HEK293 (cell line): ENCODE results near the gene KPTN.

Source experiments
- ATF2 ChIP-seq: fragments of 450-650 bp; formaldehyde crosslinking; IDR thresholded peaks from 2 replicates; pipeline ENCODE4 v1.5.1; 2016; ENCODE audit warnings: missing biosample characterization, missing genetic modification characterization, low read depth
- CTCF ChIP-seq: fragments of 450-650 bp; formaldehyde crosslinking; IDR thresholded peaks from 2 replicates; pipeline ENCODE4 v1.5.1; 2016; ENCODE audit warnings: missing biosample characterization, missing genetic modification characterization
- SETDB1 ChIP-seq: IDR thresholded peaks from one replicate; pipeline ENCODE4 v1.6.1; 2017; ENCODE audit warnings: mild to moderate bottlenecking, low read length, moderate library complexity, mixed read lengths; ENCODE audit not compliant: insufficient read length
- ZBTB8A ChIP-seq: fragments of 450-650 bp; formaldehyde crosslinking; IDR thresholded peaks from 2 replicates; pipeline ENCODE4 v1.5.1; 2016; ENCODE audit warnings: missing biosample characterization, missing genetic modification characterization
- ZNF114 ChIP-seq: fragments of 450-650 bp; formaldehyde crosslinking; IDR thresholded peaks from 2 replicates; pipeline ENCODE4 v1.5.0; 2017; ENCODE audit warnings: missing biosample characterization, missing genetic modification characterization
- ZNF274 ChIP-seq, 2 experiments: fragments of 200-500 bp in 1 of 2; fragments of 450-650 bp in 1 of 2; sonication (Bioruptor generic) in 1 of 2; formaldehyde crosslinking in 1 of 2; IDR thresholded peaks; 2 replicates each; pipeline versions ENCODE4 v1.5.1 to v1.6.1; 2014 to 2016; ENCODE audit warnings: borderline replicate concordance in 1 of 2, inconsistent platforms in 1 of 2, low read length in 1 of 2, missing biosample characterization in 1 of 2, missing genetic modification characterization in 1 of 2
- ZNF510 ChIP-seq: fragments of 450-650 bp; formaldehyde crosslinking; IDR thresholded peaks from 2 replicates; pipeline ENCODE4 v1.5.1; 2018; ENCODE audit warnings: mild to moderate bottlenecking, missing genetic modification characterization, missing biosample characterization; ENCODE audit not compliant: insufficient replicate concordance
- ZNF629 ChIP-seq: fragments of 450-650 bp; formaldehyde crosslinking; IDR thresholded peaks from 2 replicates; pipeline ENCODE4 v1.5.1; 2017; ENCODE audit warnings: missing biosample characterization, missing genetic modification characterization
- ZNF639 ChIP-seq: fragments of 450-650 bp; formaldehyde crosslinking; IDR thresholded peaks from 2 replicates; pipeline ENCODE4 v1.5.1; 2016; ENCODE audit warnings: missing biosample characterization, missing genetic modification characterization
- ZNF670 ChIP-seq: fragments of 450-650 bp; formaldehyde crosslinking; IDR thresholded peaks from 2 replicates; pipeline ENCODE4 v1.5.1; 2016; ENCODE audit warnings: missing biosample characterization, missing genetic modification characterization, low read depth
- ZNF707 ChIP-seq: fragments of 450-650 bp; formaldehyde crosslinking; IDR thresholded peaks from 2 replicates; pipeline ENCODE4 v1.5.1; 2016; ENCODE audit warnings: missing biosample characterization, missing genetic modification characterization
- TF ChIP-seq, protein P1 (sequence below): fragments of 450-650 bp; formaldehyde crosslinking; IDR thresholded peaks from 2 replicates; pipeline ENCODE4 v1.5.1; 2016; ENCODE audit warnings: missing biosample characterization, missing genetic modification characterization
- TF ChIP-seq, protein P2 (sequence below): fragments of 450-650 bp; formaldehyde crosslinking; IDR thresholded peaks from 2 replicates; pipeline ENCODE4 v1.5.1; 2016; ENCODE audit warnings: missing biosample characterization, missing genetic modification characterization, borderline replicate concordance
- TF ChIP-seq, protein P3 (sequence below): fragments of 450-650 bp; formaldehyde crosslinking; IDR thresholded peaks from 2 replicates; pipeline ENCODE4 v1.5.1; 2017; ENCODE audit warnings: missing biosample characterization, missing genetic modification characterization

- TF ChIP-seq CTCF (tag by site-specific recombination) = no peak
- no peak for TF ChIP-seq ZBTB8A
- no peak for TF ChIP-seq ZNF707
- TF ChIP-seq, protein P1, sequence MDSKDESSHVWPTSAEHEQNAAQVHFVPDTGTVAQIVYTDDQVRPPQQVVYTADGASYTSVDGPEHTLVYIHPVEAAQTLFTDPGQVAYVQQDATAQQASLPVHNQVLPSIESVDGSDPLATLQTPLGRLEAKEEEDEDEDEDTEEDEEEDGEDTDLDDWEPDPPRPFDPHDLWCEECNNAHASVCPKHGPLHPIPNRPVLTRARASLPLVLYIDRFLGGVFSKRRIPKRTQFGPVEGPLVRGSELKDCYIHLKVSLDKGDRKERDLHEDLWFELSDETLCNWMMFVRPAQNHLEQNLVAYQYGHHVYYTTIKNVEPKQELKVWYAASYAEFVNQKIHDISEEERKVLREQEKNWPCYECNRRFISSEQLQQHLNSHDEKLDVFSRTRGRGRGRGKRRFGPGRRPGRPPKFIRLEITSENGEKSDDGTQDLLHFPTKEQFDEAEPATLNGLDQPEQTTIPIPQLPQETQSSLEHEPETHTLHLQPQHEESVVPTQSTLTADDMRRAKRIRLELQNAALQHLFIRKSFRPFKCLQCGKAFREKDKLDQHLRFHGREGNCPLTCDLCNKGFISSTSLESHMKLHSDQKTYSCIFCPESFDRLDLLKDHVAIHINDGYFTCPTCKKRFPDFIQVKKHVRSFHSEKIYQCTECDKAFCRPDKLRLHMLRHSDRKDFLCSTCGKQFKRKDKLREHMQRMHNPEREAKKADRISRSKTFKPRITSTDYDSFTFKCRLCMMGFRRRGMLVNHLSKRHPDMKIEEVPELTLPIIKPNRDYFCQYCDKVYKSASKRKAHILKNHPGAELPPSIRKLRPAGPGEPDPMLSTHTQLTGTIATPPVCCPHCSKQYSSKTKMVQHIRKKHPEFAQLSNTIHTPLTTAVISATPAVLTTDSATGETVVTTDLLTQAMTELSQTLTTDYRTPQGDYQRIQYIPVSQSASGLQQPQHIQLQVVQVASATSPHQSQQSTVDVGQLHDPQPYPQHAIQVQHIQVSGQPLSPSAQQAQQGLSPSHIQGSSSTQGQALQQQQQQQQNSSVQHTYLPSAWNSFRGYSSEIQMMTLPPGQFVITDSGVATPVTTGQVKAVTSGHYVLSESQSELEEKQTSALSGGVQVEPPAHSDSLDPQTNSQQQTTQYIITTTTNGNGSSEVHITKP (tag by site-specific recombination) = no peak
- TF ChIP-seq, protein P2, sequence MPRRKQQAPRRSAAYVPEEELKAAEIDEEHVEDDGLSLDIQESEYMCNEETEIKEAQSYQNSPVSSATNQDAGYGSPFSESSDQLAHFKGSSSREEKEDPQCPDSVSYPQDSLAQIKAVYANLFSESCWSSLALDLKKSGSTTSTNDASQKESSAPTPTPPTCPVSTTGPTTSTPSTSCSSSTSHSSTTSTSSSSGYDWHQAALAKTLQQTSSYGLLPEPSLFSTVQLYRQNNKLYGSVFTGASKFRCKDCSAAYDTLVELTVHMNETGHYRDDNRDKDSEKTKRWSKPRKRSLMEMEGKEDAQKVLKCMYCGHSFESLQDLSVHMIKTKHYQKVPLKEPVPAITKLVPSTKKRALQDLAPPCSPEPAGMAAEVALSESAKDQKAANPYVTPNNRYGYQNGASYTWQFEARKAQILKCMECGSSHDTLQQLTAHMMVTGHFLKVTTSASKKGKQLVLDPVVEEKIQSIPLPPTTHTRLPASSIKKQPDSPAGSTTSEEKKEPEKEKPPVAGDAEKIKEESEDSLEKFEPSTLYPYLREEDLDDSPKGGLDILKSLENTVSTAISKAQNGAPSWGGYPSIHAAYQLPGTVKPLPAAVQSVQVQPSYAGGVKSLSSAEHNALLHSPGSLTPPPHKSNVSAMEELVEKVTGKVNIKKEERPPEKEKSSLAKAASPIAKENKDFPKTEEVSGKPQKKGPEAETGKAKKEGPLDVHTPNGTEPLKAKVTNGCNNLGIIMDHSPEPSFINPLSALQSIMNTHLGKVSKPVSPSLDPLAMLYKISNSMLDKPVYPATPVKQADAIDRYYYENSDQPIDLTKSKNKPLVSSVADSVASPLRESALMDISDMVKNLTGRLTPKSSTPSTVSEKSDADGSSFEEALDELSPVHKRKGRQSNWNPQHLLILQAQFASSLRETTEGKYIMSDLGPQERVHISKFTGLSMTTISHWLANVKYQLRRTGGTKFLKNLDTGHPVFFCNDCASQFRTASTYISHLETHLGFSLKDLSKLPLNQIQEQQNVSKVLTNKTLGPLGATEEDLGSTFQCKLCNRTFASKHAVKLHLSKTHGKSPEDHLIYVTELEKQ (tag by site-specific recombination) = no peak
- TF ChIP-seq ZNF629 (tag by site-specific recombination) = no peak
- TF ChIP-seq ZNF114 (tag by site-specific recombination) = no peak
- no peak for TF ChIP-seq SETDB1
- TF ChIP-seq, protein P3, sequence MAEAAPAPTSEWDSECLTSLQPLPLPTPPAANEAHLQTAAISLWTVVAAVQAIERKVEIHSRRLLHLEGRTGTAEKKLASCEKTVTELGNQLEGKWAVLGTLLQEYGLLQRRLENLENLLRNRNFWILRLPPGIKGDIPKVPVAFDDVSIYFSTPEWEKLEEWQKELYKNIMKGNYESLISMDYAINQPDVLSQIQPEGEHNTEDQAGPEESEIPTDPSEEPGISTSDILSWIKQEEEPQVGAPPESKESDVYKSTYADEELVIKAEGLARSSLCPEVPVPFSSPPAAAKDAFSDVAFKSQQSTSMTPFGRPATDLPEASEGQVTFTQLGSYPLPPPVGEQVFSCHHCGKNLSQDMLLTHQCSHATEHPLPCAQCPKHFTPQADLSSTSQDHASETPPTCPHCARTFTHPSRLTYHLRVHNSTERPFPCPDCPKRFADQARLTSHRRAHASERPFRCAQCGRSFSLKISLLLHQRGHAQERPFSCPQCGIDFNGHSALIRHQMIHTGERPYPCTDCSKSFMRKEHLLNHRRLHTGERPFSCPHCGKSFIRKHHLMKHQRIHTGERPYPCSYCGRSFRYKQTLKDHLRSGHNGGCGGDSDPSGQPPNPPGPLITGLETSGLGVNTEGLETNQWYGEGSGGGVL = no peak
- TF ChIP-seq ZNF670 (tag by site-specific recombination) = no peak
- no peak for TF ChIP-seq ZNF510
- TF ChIP-seq ATF2 (tag by site-specific recombination) = no peak
- TF ChIP-seq ZNF274 (IDR thresholded peaks at IDR 0.05; ENCODE audit: low read length) = no peak
- TF ChIP-seq ZNF274 (tag by site-specific recombination; IDR thresholded peaks at IDR 0.05; ENCODE audit: borderline replicate concordance) = no peak
- no peak for TF ChIP-seq ZNF639
These were observed 1.2 kb upstream of the KPTN start for GRCh38 chr19:47485210-47485609.
